HG03108 (cell line): ENCODE results near the gene ESRRG.

Experiments
- ATAC-seq: cut with Tn5 transposase; IDR thresholded peaks from one replicate; pipeline ENCODE4 v1.9.1; 2021; ENCODE audit warnings: moderate library complexity; ENCODE audit not compliant: unreplicated experiment

The ESRRG gene

GRCh38 chr1:216632980-216633379, 90.2 kb downstream of the ESRRG start:
- ATAC-seq = no peak

GRCh38 chr1:216630532-216630931, 92.7 kb downstream of the ESRRG start:
- no peak for ATAC-seq

DNA sequence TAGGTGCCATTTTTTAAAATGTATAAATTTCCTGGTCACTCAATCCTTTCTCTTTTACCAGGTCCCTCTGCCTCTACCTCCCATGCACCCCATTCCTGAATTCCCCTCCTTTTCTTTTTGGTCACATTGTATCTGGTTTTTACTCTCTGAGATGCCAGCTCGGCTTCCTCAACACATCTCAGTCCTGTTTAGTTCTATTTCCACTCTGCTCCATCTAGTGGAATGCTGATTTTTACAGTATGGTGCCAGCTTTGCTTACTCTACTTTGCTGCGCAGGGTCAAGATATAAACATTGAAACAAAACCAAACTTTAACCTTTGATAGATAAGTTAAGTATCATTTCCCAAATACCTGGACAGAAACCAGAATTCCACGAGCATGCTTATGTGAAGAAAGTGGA, 96.0 kb downstream of the ESRRG start:
- no peak for ATAC-seq

- ATAC-seq = no peak
Observed at GRCh38 chr1:216626394-216627067, 96.7 kb downstream of the ESRRG start.

GRCh38 chr1:216621536-216621935, 101.7 kb downstream of the ESRRG start:
- ATAC-seq = no peak

DNA sequence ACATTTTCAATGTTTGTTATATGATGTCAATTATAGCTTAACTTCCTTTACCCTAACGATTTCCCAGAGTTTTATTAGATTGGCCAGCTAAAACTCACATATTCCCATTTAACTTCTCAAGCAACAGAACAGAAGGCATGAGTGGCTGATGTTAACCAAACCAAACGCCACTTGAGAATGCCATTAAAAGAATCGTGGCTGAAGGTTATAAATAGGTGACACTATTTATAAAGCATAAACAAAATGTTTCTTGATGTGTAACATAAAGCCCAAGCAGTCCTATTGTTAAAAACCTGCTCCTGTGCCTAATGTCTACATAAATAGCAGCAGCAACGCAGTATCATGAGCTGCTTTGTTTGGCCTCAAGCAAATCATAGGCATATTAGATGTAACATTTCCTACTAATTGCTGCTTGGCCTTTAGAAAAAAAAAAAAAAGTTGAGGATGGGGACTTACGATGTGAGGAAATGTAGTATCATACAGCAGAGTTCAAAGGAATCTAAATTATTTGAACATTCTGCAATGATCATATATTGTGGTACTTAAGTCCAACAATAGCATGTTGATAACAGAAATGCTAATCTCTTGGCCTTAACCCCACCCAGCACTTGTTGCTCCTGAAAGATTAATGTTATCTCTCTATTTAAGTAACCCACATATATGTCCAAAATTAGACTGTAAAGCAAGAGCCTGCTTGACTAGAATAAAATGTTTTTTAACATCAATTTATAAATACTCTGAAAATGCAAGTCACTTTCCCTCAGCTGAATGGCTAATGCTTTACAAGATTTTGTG, 106.0 kb downstream of the ESRRG start:
- ATAC-seq = no peak

- ATAC-seq = no peak
Observed at GRCh38 chr1:216616425-216616824, 106.8 kb downstream of the ESRRG start.

DNA sequence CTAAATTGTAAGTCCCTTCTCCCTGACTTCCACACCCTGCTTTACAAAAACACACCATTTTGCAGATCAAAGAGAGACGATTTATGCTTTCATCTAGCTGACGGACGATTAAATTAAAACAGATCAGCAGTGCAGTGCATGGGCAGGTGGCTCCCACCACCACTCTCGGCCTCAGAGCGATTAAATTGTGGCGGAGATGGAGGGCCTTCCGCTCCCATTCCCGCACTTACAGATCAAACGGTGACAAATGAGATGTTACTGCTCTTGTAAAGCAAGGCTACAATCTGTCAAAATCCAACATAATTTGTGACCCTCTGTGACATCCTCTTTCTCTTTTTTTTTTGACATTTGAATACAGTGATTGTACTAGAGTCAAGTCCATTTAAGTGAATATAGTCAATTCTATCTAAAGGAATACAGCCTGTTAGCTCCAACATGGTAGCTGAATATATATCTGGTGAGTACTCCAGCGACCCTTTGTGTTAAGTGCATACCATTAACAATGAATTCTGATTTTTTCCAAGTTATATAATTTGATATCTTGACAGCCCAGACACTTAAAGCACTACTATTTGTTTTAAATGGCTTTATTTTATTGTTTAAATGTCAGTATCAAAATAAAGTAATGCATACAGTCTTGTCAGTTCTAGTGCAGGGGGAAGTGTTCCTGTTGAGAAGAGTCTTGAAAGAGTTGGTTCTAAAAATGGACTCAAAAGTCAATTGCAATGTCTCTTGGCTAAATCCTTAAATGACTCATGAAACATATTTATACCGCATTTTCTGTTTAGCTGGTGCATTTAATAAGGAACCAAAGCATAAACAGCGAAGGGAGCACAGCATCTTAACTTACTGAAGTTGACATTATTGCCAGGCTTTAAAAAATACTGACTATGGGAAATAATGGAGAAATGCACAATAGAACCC, 109.0 kb downstream of the ESRRG start:
- ATAC-seq = no peak

GRCh38 chr1:216612291-216612690, 110.9 kb downstream of the ESRRG start:
- ATAC-seq = no peak

GRCh38 chr1:216607067-216607697, 116.0 kb downstream of the ESRRG start:
- ATAC-seq = no peak

- ATAC-seq = no peak
Observed at GRCh38 chr1:216606047-216606637, 117.1 kb downstream of the ESRRG start.

- ATAC-seq = no peak
Observed at GRCh38 chr1:216604771-216605170, 118.5 kb downstream of the ESRRG start.

DNA sequence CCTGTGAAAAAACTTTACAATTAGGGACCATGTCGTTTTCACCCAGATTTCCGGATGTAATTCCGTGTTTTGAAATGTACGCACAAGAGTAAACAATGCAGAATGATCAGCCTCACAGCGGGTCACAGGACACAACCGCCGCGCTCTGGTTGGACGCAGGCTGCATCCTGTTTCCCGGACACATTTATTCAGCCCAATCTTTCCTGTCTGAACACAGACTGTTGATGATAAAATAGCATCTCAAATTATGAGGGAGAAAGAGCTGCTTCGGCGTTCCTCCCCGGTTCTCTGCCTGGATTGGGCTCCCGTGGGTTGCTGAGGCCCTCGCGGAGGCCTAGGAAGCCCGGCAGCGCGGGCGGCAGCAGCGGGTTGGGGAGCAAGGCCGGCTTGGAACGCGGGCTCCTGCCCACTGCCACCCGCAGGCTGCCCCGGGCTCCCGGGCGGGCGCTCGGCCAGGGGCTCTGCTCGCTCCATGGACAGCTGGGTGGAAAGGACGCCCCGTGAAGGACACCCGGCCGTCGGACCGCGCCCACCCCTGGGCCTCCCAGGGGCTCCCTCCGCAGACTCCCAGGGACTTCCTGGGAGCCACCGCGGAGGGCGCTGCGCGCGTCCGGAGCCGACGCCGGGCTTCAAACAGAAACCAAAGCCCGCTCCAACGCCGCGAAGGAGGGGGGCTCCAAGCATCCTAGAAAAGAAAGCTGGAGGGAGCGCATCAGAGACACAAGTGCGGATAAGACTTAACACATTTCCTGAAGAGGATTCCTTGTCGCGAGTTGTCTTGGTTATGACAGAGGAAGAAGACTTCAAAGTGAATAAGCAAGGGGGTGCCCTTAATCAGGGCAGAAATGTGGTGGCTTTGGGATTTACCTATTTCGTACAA, 122.3 kb downstream of the ESRRG start:
- ATAC-seq = peak; percentile 82

DNA sequence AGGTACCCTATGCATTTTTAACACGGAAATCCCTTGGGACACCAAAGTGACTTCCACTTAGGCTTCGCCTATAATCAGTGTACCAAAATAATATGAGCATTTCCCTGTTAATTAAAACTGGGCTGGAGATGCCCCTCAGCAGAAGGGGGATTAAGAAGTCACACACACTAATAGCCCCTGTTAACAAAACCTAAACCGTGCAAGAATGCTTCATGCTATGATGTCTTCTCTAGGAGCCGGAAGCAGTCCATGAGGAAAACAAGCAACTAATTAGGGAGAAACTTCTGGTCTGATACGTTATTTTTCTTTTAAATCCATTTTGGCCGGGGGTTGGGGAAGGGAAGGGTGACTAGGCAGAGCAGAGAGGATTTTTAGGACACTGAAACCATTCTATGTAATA, 123.4 kb downstream of the ESRRG start:
- no peak for ATAC-seq

DNA sequence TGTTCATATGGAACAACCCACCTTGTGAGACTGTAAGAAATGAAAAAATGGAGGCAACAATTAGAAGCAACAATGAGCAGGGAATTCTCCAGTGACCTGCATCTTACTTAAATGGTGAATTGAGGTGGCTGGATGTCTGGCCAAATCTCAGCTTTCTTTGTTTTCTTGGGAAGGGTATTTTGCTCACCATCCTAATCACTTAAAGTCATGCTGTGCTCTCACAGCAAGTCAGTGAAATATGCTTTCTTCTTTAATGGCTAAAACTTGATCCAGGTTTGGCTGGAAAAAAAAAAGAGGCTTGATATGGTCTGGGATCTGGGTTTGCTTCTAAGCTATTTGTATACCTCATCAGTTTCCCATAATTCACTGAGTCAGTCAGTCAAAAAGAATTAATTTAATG, 124.8 kb downstream of the ESRRG start:
- ATAC-seq = no peak

DNA sequence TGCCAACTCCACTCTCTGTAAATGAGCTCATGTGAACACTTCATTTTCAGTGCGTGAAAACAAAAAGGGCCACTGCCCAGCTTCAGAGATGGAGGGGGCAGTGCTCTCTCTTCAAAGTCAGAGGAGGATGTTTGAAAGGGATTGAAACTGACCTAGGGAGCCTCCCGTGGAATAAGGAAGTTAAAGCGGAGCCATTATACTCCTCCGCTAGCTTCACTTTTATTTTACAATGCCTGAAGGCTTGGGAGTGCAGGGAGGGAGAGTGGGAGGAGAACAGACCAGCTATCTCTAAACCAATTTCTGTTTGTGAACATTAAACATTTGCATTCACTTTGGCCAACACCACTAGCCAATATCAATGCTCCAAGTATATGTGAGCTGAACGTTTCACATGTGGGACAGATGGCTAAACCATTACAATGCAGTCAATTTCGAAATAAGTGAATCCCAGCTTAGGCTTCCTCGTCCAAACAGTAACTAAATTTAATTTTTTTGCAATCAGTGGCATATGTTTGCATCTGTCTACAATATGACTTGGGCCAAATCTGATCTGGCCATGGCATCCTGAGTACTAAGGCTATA, 126.9 kb downstream of the ESRRG start:
- ATAC-seq = no peak

DNA sequence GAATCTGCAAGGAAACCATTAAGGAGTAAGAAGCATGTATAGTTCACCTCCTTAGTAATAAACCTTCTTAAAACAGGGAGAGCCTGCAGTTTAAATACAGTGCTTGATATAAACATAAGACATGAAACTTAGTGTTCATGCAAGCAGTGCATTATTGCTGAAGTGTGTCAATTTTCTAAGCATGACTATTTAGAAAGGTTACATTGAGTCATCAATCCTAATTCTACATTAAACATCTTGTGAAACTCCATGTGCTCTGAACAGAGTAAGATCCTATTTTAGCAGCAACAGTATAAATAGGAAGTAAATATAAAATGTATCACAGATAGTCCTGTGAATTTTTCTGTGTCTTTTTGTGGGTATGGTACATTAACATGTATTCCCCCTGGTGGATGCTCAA, 135.5 kb downstream of the ESRRG start:
- no peak for ATAC-seq

GRCh38 chr1:216582151-216582550, 141.1 kb downstream of the ESRRG start:
- ATAC-seq = no peak

DNA sequence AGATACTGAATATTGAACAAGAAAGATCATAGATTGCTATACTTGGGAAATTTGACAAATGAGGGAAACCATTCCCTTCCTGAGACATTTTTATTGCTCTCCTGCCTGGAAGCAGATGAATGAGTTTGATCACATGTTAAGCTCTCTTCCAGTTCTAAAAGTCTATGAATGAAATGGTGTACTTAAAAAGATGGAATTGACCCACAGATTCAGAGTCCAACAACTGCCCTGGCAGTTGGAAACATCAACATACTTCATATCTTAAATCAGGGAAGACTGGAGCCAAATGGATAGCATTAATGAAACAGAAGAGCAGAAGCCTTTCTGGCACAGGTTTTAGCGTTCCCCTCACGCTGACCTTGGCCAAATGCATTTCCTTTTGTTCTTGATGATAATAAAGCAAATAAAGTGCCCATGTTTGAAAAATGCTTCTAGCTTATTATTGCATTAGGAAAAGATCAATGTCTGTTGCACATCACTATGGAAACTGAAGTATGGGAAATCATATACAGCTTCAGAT, 142.6 kb downstream of the ESRRG start:
- no peak for ATAC-seq
